ENCODE measurements around the gene ATP2B2. TPM values are rescaled to one million over a fixed set of nuclear protein-coding genes. Genes with fewer than 3 reads are reported as not detected.

Gene ATP2B2
- total RNA-seq, 1 donor from 2014 or later, result 0.06 TPM

DNA sequence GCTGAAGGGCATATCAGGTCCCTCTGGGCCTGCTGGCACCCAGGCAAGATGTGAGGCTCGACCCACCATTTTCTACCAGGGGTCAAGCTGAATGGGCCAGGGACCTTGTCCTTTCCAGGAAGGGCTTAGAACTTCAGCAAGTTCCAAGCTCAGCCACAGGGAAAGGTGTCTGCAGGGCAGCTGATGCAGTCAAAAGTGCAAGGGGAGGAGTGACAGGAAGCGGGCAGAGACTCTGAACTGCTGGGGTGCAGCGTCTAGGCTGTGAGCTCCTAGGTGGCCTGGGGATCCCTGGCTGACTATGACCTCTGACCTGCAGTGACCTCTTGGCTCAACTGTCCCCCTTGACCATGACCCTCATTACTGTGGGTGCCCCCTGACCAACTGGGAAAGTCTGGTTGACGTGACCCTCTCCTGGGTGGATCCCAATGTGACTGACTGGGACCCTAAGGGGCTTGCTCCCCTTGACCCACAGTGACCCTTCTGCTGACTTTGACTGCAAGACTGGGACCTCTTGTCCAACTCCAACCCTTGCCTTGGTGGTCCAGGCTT is 170.1 kb downstream of the ATP2B2 start:
- no peaks in the 10 kb centered on the region for H3K4me1 ChIP-seq
- TF ChIP-seq, protein P1, sequence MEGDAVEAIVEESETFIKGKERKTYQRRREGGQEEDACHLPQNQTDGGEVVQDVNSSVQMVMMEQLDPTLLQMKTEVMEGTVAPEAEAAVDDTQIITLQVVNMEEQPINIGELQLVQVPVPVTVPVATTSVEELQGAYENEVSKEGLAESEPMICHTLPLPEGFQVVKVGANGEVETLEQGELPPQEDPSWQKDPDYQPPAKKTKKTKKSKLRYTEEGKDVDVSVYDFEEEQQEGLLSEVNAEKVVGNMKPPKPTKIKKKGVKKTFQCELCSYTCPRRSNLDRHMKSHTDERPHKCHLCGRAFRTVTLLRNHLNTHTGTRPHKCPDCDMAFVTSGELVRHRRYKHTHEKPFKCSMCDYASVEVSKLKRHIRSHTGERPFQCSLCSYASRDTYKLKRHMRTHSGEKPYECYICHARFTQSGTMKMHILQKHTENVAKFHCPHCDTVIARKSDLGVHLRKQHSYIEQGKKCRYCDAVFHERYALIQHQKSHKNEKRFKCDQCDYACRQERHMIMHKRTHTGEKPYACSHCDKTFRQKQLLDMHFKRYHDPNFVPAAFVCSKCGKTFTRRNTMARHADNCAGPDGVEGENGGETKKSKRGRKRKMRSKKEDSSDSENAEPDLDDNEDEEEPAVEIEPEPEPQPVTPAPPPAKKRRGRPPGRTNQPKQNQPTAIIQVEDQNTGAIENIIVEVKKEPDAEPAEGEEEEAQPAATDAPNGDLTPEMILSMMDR (IDR thresholded peaks at IDR 0.05), result no peak
- no peaks in the 10 kb centered on the region for H3K27me3 ChIP-seq
- no peak overlapping the region for H3K4me3 ChIP-seq
- H3K9me3 ChIP-seq, result no peaks in the 10 kb centered on the region
- no peak for ATAC-seq
- H3K27ac ChIP-seq, result no peak overlapping the region
- intact Hi-C loops (cut with DNase I), result no loop called here
- no peaks in the 10 kb centered on the region for H3K36me3 ChIP-seq
- DNase-seq, result no peak

DNA sequence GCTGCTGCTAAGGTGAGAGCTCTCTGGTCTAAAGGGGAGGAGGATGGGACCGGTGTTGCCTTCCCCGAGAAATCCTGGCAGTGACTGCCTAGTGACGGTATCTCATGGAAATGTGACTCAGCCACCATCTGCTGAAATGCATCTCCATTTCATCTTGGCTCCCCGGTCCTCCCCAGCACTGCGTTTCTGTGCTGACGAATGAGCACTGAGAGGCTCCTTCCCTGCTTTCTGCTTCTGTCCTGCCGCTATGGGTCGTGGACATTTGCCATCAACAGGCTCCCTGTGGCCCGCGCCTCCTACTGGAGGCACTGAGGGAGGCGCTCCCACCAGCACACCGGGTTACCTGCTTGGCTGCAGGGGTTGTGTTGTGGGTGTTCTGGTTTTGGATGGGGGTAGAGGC is 170.9 kb downstream of the ATP2B2 start:
- H3K9me3 ChIP-seq, result no peaks in the 10 kb centered on the region
- H3K36me3 ChIP-seq, result no peaks in the 10 kb centered on the region
- H3K27me3 ChIP-seq, result peaks cover 3% of the 10 kb centered on the region
- no peak overlapping the region for H3K4me3 ChIP-seq
- intact Hi-C loops (cut with DNase I), result no loop called here
- no peak overlapping the region for H3K27ac ChIP-seq
- ATAC-seq, result no peak
- DNase-seq, result no peak
- TF ChIP-seq, protein P1 (IDR thresholded peaks at IDR 0.05), result no peak
- H3K4me1 ChIP-seq, result no peaks in the 10 kb centered on the region

DNA sequence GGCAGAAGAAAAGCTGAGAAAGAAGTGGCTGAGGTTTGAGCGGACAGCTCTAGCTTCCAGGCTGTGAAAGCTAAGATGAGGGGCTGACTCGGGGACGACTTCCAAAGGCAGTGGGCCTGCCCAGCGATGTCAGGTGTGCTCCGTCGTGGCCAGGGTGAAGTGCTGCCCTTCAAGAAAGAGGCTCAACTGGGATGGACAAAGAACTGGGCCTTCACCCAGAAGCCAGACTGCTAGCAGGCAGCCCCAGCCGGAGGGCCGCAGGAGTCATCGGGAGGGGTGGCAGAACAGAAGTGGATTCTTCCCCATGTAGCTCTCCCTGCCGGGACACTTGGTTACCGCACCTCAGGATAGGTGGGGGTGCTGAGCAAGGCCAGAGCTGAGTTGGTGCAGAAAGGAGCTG is 171.3 kb downstream of the ATP2B2 start:
- DNase-seq, result no peak
- Histone ChIP-seq H3K4me1 (no peaks in the 10 kb centered on the region), H3K4me3 (no peak overlapping the region), H3K9me3 (no peaks in the 10 kb centered on the region), H3K27ac (no peak overlapping the region), H3K27me3 (peaks cover 6% of the 10 kb centered on the region), H3K36me3 (no peaks in the 10 kb centered on the region)
- intact Hi-C loops (cut with DNase I), result no loop called here
- TF ChIP-seq, protein P1 (IDR thresholded peaks at IDR 0.05), result no peak
- no peak for ATAC-seq

DNA sequence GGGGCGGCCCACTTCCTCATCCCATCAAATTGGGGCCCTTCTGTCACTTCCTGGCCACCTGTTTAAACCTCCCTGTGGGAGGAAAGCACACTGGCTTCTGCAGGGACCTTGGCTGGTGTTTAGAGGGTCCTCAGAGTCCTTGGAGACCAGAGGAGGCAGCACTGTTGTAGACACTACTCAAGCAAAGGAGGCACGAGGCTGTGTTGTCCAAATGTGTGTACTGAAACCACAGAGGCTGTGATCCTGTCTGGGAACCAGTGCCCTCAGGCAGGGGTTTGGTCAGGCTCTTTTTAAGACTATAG is 172.1 kb downstream of the ATP2B2 start:
- H3K36me3 ChIP-seq, result no peaks in the 10 kb centered on the region
- peaks cover 12% of the 10 kb centered on the region for H3K27me3 ChIP-seq
- intact Hi-C loops (cut with DNase I), result no loop called here
- no peak overlapping the region for H3K27ac ChIP-seq
- no peak for DNase-seq
- no peak overlapping the region for H3K4me3 ChIP-seq
- H3K4me1 ChIP-seq, result no peaks in the 10 kb centered on the region
- no peak for ATAC-seq
- TF ChIP-seq, protein P1 (IDR thresholded peaks at IDR 0.05), result no peak
- H3K9me3 ChIP-seq, result no peaks in the 10 kb centered on the region

DNA sequence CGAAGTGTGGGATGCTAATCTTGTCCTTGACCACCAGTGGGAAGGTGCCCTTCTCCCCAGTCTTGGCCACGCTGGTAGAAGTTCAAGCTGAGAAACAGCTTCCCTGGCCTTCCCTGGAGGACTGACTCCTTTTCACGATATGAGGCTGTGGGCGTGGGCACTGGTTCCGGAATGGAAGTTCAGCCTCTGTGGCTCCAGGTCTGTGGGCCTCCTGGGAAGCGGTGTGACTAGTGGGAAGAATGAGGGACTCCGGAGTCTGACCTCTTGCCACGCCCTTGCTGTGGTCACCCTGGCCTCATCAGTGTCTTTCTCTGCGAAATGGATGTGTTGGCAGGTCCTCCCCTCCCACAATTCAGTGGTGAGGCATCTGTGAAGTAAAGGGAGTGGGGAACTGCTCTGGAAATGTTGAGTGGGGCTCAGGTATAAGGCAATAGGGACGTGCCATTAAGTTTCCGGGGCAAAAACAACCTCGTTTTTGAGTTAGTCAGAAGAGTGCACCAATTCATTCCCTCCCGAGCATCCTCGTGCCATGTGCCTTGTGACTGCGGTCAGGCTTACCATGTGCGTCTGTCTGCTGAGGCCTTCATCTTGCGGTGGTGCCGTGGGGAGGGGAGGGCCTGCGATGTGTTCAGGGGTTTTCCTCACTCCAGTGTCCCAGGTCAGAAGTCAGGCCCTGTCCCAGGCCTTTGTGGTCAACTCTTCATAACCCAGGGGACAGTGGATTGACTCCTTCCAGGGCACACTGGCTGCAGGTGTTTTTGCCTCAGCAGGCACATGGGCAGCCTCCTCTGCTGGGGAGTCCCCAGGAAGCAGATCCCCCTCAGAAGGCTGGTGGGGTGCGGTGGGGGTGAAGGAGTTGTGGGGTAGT is 172.7 kb downstream of the ATP2B2 start:
- Histone ChIP-seq H3K4me1 (no peaks in the 10 kb centered on the region), H3K27ac (no peak overlapping the region), H3K36me3 (no peaks in the 10 kb centered on the region), H3K9me3 (no peaks in the 10 kb centered on the region), H3K4me3 (no peak overlapping the region), H3K27me3 (peaks cover 13% of the 10 kb centered on the region)
- ATAC-seq (no peak), DNase-seq (no peak)
- intact Hi-C loops (cut with DNase I), result no loop called here
- TF ChIP-seq, protein P1 (IDR thresholded peaks at IDR 0.05), result no peak

All from upper lobe of right lung (tissue), 1 donor.